ENCODE results near the gene SCNN1G. TPM values are rescaled to one million over a fixed set of nuclear protein-coding genes. Genes with fewer than 3 reads are reported as not detected.
A peak's percentile ranks its signal among the peaks of the same experiment; 100 is the strongest.

SCNN1G gene
- total and polyA plus RNA-seq, 9 donors: 0.02 to 2.6 (median 0.47) TPM; not detected in 4

- Histone ChIP-seq H3K9me3 (no peaks in the 10 kb centered on the region), H3K27ac (no peak overlapping the region), H3K4me1 (ENCODE audit: insufficient read depth) (no peaks in the 10 kb centered on the region), H3K4me3 (no peak overlapping the region), H3K36me3 (no peaks in the 10 kb centered on the region), H3K27me3 (no peaks in the 10 kb centered on the region)
- intact Hi-C loops (cut with DNase I): no loop called here
- WGBS, 3 donors: 20 to 31% (median 20%) methylated on average over 2 of the region's 2 CpGs
- no peak for DNase-seq
- no peak for TF ChIP-seq EP300 (IDR thresholded peaks at IDR 0.05)
Measured at GRCh38 chr16:23174622-23175021, 7.9 kb upstream of the SCNN1G start.

DNA sequence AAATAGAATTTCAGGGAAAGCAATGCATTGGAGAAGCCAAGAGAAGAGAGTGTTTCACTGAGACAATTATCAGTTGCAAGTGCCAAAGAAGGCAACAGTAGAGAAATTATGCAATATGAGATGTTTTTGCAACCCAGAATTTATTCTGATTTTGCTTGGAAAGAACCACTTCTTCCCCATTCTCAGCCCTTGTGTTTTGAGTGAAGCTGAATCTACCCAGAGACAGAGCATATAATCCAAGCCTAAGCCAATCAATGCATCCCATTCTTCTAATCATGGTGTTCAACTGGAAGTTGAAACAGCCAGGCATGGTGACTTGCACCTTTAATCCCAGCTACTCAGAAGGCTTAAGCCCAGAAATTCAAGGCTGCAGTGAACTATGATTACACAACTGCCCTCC, 6.9 kb upstream of the SCNN1G start:
- no peak overlapping the region for H3K27ac ChIP-seq
- H3K4me3 ChIP-seq: no peak overlapping the region
- no peak for DNase-seq
- H3K9me3 ChIP-seq: no peaks in the 10 kb centered on the region
- no peaks in the 10 kb centered on the region for H3K4me1 ChIP-seq (ENCODE audit: insufficient read depth)
- no peaks in the 10 kb centered on the region for H3K36me3 ChIP-seq
- TF ChIP-seq POLR2A (IDR thresholded peaks at IDR 0.05): no peak
- no peak for TF ChIP-seq CTCF (IDR thresholded peaks at IDR 0.05)
- TF ChIP-seq EP300 (IDR thresholded peaks at IDR 0.05): no peak
- intact Hi-C loops (cut with DNase I): no loop called here
- H3K27me3 ChIP-seq: no peaks in the 10 kb centered on the region

DNA sequence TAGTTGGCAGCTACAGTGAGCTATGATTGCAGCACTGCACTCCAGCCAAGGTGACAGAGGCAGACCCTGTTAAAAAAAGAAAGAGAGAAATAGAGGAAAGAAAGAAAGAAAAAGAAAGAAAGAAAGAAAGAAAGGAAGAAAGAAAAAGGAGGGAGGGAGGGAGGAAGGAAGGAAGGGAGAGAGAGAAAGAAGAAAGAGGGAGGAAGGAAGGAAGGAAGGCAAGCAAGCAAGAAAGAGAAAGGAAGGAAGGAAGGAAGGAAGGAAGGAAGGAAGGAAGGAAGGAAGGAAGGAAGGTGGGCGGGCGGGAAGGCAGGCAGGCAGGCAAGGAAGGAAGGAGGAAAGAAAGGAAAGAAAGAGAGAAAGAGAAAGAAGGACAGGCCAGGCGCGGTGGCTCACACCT, 1.0 kb upstream of the SCNN1G start:
- Histone ChIP-seq H3K27ac (no peak overlapping the region), H3K36me3 (no peaks in the 10 kb centered on the region), H3K9me3 (no peaks in the 10 kb centered on the region), H3K4me1 (ENCODE audit: insufficient read depth) (peaks cover 10% of the 10 kb centered on the region), H3K27me3 (no peaks in the 10 kb centered on the region), H3K4me3 (no peak overlapping the region)
- TF ChIP-seq EP300 (IDR thresholded peaks at IDR 0.05) (no peak), POLR2A (IDR thresholded peaks at IDR 0.05) (no peak), CTCF (IDR thresholded peaks at IDR 0.05) (no peak)
- DNase-seq: no peak
- intact Hi-C loops (cut with DNase I): loop anchor here in 2 of 4 donors (5.0 kb wide), 1 partner anchor 251 kb away; no protein-coding TSS in a partner anchor
- WGBS, 3 donors: 89 to 93% (median 91%) methylated on average over 4 of the region's 4 CpGs

GRCh38 chr16:23182206-23182678, 303 bp upstream of the SCNN1G start:
- Histone ChIP-seq H3K27ac (no peak overlapping the region), H3K4me3 (peak overlapping the region; percentile 30), H3K36me3 (no peaks in the 10 kb centered on the region), H3K27me3 (no peaks in the 10 kb centered on the region), H3K9me3 (no peaks in the 10 kb centered on the region), H3K4me1 (ENCODE audit: insufficient read depth) (peaks cover 10% of the 10 kb centered on the region)
- DNase-seq: peak; percentile 35 to 75 (median 50)
- WGBS, 3 donors: 2 to 4% (median 4%) methylated on average over 22 to 33 of the region's 33 CpGs
- TF ChIP-seq CTCF (IDR thresholded peaks at IDR 0.05): peak; percentile 25 to 48 (median 41)
- no peak for TF ChIP-seq EP300 (IDR thresholded peaks at IDR 0.05)
- no peak for TF ChIP-seq POLR2A (IDR thresholded peaks at IDR 0.05)
- intact Hi-C loops (cut with DNase I): loop anchor here in 2 of 4 donors (5.0 kb wide), 1 partner anchor 250 kb away; no protein-coding TSS in a partner anchor

GRCh38 chr16:23183543-23183862, 958 bp downstream of the SCNN1G start:
- WGBS, 3 donors: 8 to 19% (median 14%) methylated on average over 4 of the region's 4 CpGs
- Histone ChIP-seq H3K27me3 (no peaks in the 10 kb centered on the region), H3K4me1 (ENCODE audit: insufficient read depth) (peaks cover 10% of the 10 kb centered on the region), H3K36me3 (no peaks in the 10 kb centered on the region), H3K9me3 (no peaks in the 10 kb centered on the region), H3K4me3 (peak overlapping the region; percentile 30), H3K27ac (no peak overlapping the region)
- DNase-seq: no peak
- intact Hi-C loops (cut with DNase I): loop anchor here in 2 of 4 donors (5.0 kb wide), 1 partner anchor 249 kb away; no protein-coding TSS in a partner anchor
- TF ChIP-seq EP300 (IDR thresholded peaks at IDR 0.05): no peak
- no peak for TF ChIP-seq CTCF (IDR thresholded peaks at IDR 0.05)
- no peak for TF ChIP-seq POLR2A (IDR thresholded peaks at IDR 0.05)

Data from ovary (tissue), 9 donors.